Skeletal muscle satellite cell (primary cell): ENCODE results near the gene ALX4.

ENCODE experiments used
- H3K27me3 ChIP-seq: 2 replicates; pipeline ENCODE4 v1.7.0; 2013; ENCODE audit warnings: low read length; ENCODE audit not compliant: control insufficient read depth, insufficient read depth
- H3K36me3 ChIP-seq: 2 replicates; pipeline ENCODE4 v1.7.0; 2013; ENCODE audit warnings: mild to moderate bottlenecking, control low read depth, low read length; ENCODE audit not compliant: insufficient read depth
- H3K4me1 ChIP-seq: 2 replicates; pipeline ENCODE4 v1.7.0; 2013; ENCODE audit warnings: low read length; ENCODE audit not compliant: control insufficient read depth, insufficient read depth
- H3K4me2 ChIP-seq: 2 replicates; pipeline ENCODE4 v1.7.0; 2013; ENCODE audit warnings: mild to moderate bottlenecking, low read length
- H3K4me3 ChIP-seq: 2 replicates; pipeline ENCODE4 v1.7.0; 2013; ENCODE audit warnings: low read length
- H3K9ac ChIP-seq: 2 replicates; pipeline ENCODE4 v1.7.0; 2013; ENCODE audit warnings: mild to moderate bottlenecking, low read depth, low read length, moderate library complexity
- H3K9me3 ChIP-seq: replicated peaks from 2 replicates; pipeline ENCODE4 v1.7.0; 2013; ENCODE audit warnings: mild to moderate bottlenecking, control low read depth, low read length

The ALX4 gene

GRCh38 chr11:44324222-44324621 is 14.3 kb upstream of the ALX4 start:
- H3K4me2 ChIP-seq, result no peak overlapping the region
- H3K27me3 ChIP-seq, result peaks cover 95% of the 10 kb centered on the region
- H3K9ac ChIP-seq, result no peak overlapping the region
- H3K9me3 ChIP-seq, result no peaks in the 10 kb centered on the region
- H3K4me1 ChIP-seq, result no peaks in the 10 kb centered on the region
- no peaks in the 10 kb centered on the region for H3K36me3 ChIP-seq
- H3K4me3 ChIP-seq, result no peak overlapping the region

- Histone ChIP-seq H3K27me3 (peaks cover 98% of the 10 kb centered on the region), H3K9me3 (no peaks in the 10 kb centered on the region), H3K4me3 (no peak overlapping the region), H3K9ac (no peak overlapping the region), H3K4me1 (no peaks in the 10 kb centered on the region), H3K36me3 (no peaks in the 10 kb centered on the region), H3K4me2 (no peak overlapping the region)
These were observed 12.3 kb upstream of the ALX4 start for GRCh38 chr11:44322243-44322642.

GRCh38 chr11:44321059-44321458 is 11.1 kb upstream of the ALX4 start:
- Histone ChIP-seq H3K4me3 (no peak overlapping the region), H3K9ac (no peak overlapping the region), H3K4me1 (peaks cover 9% of the 10 kb centered on the region), H3K27me3 (peaks cover 98% of the 10 kb centered on the region), H3K9me3 (no peaks in the 10 kb centered on the region), H3K36me3 (no peaks in the 10 kb centered on the region), H3K4me2 (no peak overlapping the region)

- Histone ChIP-seq H3K36me3 (no peaks in the 10 kb centered on the region), H3K4me3 (no peak overlapping the region), H3K9me3 (no peaks in the 10 kb centered on the region), H3K4me1 (peaks cover 12% of the 10 kb centered on the region), H3K9ac (no peak overlapping the region), H3K4me2 (no peak overlapping the region), H3K27me3 (peaks cover 98% of the 10 kb centered on the region)
These were observed 10.5 kb upstream of the ALX4 start for GRCh38 chr11:44320289-44320973.

GRCh38 chr11:44319552-44320288 is 9.8 kb upstream of the ALX4 start:
- Histone ChIP-seq H3K36me3 (no peaks in the 10 kb centered on the region), H3K4me3 (no peak overlapping the region), H3K9me3 (no peaks in the 10 kb centered on the region), H3K27me3 (peaks cover 96% of the 10 kb centered on the region), H3K9ac (no peak overlapping the region), H3K4me1 (peaks cover 12% of the 10 kb centered on the region), H3K4me2 (no peak overlapping the region)

GRCh38 chr11:44319170-44319551 is 9.2 kb upstream of the ALX4 start:
- H3K4me2 ChIP-seq, result no peak overlapping the region
- H3K27me3 ChIP-seq, result peaks cover 96% of the 10 kb centered on the region
- H3K9ac ChIP-seq, result no peak overlapping the region
- H3K36me3 ChIP-seq, result no peaks in the 10 kb centered on the region
- peaks cover 12% of the 10 kb centered on the region for H3K4me1 ChIP-seq
- H3K4me3 ChIP-seq, result no peak overlapping the region
- H3K9me3 ChIP-seq, result no peaks in the 10 kb centered on the region

- H3K27me3 ChIP-seq, result peaks cover 96% of the 10 kb centered on the region
- no peak overlapping the region for H3K9ac ChIP-seq
- H3K4me2 ChIP-seq, result no peak overlapping the region
- peaks cover 12% of the 10 kb centered on the region for H3K4me1 ChIP-seq
- H3K36me3 ChIP-seq, result no peaks in the 10 kb centered on the region
- no peaks in the 10 kb centered on the region for H3K9me3 ChIP-seq
- no peak overlapping the region for H3K4me3 ChIP-seq
These were observed 8.4 kb upstream of the ALX4 start for GRCh38 chr11:44318369-44318768.

GRCh38 chr11:44316659-44317240 is 6.8 kb upstream of the ALX4 start:
- H3K9me3 ChIP-seq, result no peaks in the 10 kb centered on the region
- H3K36me3 ChIP-seq, result no peaks in the 10 kb centered on the region
- peak overlapping the region; percentile 58 for H3K4me3 ChIP-seq
- peaks cover 12% of the 10 kb centered on the region for H3K4me1 ChIP-seq
- peak overlapping the region; percentile 79 for H3K4me2 ChIP-seq
- peaks cover 97% of the 10 kb centered on the region for H3K27me3 ChIP-seq
- no peak overlapping the region for H3K9ac ChIP-seq

GRCh38 chr11:44315947-44316658 is 6.2 kb upstream of the ALX4 start:
- H3K36me3 ChIP-seq, result no peaks in the 10 kb centered on the region
- no peaks in the 10 kb centered on the region for H3K9me3 ChIP-seq
- peak overlapping the region; percentile 58 for H3K4me3 ChIP-seq
- H3K27me3 ChIP-seq, result peaks cover 97% of the 10 kb centered on the region
- no peak overlapping the region for H3K9ac ChIP-seq
- peaks cover 12% of the 10 kb centered on the region for H3K4me1 ChIP-seq
- H3K4me2 ChIP-seq, result peak overlapping the region; percentile 79

- no peak overlapping the region for H3K9ac ChIP-seq
- peaks cover 97% of the 10 kb centered on the region for H3K27me3 ChIP-seq
- peaks cover 15% of the 10 kb centered on the region for H3K4me1 ChIP-seq
- H3K4me3 ChIP-seq, result no peak overlapping the region
- H3K9me3 ChIP-seq, result no peaks in the 10 kb centered on the region
- no peaks in the 10 kb centered on the region for H3K36me3 ChIP-seq
- H3K4me2 ChIP-seq, result no peak overlapping the region
These were observed 4.8 kb upstream of the ALX4 start for GRCh38 chr11:44314733-44315132.

GRCh38 chr11:44313761-44314489 is 4.0 kb upstream of the ALX4 start:
- peaks cover 22% of the 10 kb centered on the region for H3K4me1 ChIP-seq
- no peaks in the 10 kb centered on the region for H3K36me3 ChIP-seq
- no peak overlapping the region for H3K9ac ChIP-seq
- no peak overlapping the region for H3K4me2 ChIP-seq
- peaks cover 96% of the 10 kb centered on the region for H3K27me3 ChIP-seq
- no peak overlapping the region for H3K4me3 ChIP-seq
- H3K9me3 ChIP-seq, result no peaks in the 10 kb centered on the region
